ENCODE measurements around the gene RNH1.

DNA sequence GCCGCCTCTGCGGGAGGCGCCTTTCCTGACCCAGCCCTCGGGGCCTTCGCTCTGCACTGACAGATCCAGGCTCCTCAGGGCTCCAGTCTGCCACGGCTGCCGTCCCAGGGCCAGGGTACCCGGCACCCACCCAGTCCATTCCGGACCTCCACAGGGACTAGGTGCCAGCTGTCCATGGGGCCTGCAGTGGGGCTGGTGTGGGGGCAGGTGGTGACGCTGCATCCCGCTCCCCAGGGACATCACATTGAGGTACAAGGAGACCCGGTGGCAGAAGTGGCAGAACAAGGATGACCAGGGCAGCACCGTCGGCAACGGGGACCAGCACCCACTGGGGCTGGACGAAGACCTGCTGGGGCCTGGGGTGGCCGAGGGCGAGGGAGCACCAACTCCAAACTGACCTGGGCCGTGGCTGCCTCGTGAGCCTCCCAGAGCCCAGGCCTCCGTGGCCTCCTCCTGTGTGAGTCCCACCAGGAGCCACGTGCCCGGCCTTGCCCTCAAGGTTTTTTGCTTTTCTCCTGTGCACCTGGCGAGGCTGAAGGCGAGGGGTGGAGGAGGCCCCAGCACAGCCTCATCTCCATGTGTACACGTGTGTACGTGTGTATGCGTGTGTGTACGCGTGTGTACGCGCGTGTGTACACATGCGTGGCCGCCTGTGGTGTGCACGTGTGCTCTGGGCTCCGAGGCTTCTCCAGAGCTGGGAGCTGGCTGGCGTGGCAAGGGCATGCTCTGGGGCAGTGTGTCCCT lies 16.7 kb downstream of the RNH1 start:
- TF ChIP-seq CTCF (IDR thresholded peaks at IDR 0.05), result no peak
- no peak for TF ChIP-seq EZH2phosphoT487 (IDR thresholded peaks at IDR 0.05; ENCODE audit: borderline replicate concordance, low read depth)
- no peak for TF ChIP-seq USF2 (IDR thresholded peaks at IDR 0.05; ENCODE audit: borderline replicate concordance, low read depth, low read length)
- TF ChIP-seq, protein P1, sequence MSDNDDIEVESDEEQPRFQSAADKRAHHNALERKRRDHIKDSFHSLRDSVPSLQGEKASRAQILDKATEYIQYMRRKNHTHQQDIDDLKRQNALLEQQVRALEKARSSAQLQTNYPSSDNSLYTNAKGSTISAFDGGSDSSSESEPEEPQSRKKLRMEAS (IDR thresholded peaks at IDR 0.05; ENCODE audit: low read depth), result no peak
- no peak for TF ChIP-seq POLR2AphosphoS5 (IDR thresholded peaks at IDR 0.05; ENCODE audit: low read depth, low read length)

All from SK-N-SH (cell line).